Measurements from ENCODE around the gene GPX3.

The GPX3 gene

DNA sequence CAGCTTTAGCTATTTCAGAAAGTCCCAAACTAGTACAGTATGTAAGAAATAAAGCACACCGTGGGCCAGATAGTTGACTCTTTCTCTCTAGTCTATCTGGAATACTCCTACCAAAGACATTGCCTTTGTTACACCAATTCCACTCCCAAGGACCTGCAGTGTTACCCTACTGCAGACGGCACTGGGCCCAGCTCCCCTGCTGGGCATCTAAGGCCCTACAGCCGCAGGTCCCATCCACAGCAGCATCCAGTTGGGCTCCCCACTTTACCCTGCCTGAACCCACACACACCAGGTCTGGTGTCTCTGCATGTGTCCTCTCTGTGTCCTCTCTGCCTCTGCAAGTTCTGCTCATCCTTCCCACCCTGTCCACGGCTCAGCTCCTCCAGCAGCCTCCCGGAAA is 37.9 kb downstream of the GPX3 start:
- no peak for DNase-seq

DNA sequence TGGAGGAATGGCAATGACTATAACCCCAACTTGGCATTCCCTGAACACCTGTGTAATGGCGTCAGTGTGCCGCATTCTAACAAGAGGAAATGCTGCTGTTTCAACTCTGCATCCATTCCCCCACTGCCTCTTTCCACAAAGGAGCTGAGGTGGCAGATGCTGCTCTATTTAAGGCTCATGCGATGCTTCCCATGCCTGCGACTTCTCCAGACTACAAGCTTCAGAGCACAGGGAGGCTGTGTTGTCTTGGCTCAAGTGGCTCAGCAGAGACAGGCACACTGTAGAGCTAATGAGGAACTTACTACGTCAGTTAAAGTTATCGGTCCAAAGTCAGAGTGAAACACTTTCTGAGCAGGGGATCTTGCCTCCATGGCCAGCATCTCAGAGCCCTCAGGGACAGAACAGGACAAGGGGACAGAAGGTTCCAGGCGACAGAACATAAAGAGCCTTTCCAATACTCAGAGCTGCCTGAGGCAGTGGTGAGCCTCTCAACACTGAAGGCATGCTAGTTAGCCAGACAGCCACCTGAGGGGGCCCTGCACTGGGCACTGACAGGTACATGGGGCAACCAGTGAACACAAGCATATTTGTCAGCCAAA is 38.6 kb downstream of the GPX3 start:
- DNase-seq = no peak

DNA sequence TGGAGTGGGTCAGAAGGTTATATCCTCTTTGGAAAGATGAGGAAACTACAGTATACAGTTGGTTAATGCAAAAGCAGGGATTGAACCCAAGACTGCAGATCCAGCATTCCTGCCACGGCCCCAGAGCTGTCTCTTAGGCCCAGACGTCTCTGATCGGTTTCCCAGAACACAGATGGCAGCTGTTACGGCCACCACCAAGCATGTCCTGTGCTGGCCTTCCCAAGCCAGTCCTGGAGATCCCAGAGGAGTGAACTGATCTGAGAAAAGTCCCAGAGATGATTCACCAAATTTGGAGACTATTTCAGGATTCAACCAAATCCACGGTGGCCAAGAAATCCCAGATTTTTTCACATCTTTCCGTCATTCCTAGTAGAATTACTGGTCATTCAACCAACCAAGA is 40.4 kb downstream of the GPX3 start:
- DNase-seq = no peak

DNA sequence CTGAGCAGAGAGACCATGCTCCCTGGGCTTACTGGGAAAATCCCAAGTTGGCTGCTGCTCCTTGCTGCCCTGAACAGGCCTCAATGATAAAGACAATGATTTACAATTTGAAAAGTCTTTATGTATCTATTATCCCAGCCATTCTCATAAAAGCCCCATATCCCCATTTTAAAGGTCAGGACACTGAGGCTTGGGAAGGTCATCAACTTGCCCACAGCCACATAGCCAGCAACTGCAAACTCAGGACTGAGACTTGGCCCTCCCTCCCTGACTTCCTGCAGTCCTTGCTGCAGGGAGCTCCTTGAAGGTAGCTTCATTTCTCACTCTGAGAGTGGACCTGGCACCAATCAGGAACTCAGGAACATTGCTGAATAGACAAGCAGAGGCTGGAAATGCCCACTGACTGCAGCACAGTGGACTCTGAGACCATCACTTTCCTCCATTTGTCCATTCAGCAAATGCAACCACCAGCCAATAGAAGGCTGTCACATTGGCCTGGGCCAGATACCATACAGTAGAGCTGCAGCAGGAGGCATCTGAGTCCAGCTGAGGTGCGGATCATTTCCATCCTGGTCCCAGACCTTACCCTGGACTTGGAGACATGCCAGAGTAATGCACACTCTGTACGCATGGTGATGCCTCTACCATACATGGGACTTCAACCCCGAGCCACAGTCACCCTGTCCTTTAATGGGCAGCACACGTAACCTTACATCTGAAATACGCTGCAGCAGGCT is 42.2 kb downstream of the GPX3 start:
- no peak for DNase-seq

GRCh38 chr5:151063142-151063989 is 43.0 kb downstream of the GPX3 start:
- no peak for DNase-seq

DNA sequence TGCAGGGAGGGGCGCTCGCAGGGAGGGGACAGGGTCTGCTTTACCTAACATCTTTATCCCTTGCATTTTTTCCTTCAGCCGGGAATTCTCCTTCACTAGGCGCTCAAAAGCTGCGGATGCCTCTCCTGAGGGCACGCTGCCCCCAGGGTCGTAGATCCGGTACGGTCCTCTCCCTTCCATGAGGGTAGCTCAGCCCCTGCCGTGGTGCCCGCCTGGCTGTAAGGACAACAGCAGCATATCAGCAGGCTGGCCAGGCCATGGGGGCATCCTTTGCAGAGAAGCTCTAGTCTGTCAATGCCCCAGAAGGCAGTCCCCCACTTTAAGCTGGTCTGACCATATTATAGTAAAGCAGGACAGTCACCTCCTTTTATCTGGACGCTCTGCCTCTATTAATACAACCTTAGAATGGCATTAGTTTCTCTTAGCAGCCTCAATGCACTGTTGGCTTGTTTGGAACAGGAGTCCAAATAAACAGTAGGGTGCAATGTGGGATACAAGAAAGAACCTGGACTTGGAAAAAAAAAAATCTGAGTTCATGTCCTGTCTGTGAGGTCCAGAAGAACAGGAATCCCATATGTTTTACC is 44.6 kb downstream of the GPX3 start:
- DNase-seq = no peak

- no peak for DNase-seq
Measured at GRCh38 chr5:151065609-151066008, 45.2 kb downstream of the GPX3 start.

GRCh38 chr5:151066920-151067319 is 46.5 kb downstream of the GPX3 start:
- no peak for DNase-seq

- DNase-seq = no peak
Measured at GRCh38 chr5:151067632-151068432, 47.4 kb downstream of the GPX3 start.

DNA sequence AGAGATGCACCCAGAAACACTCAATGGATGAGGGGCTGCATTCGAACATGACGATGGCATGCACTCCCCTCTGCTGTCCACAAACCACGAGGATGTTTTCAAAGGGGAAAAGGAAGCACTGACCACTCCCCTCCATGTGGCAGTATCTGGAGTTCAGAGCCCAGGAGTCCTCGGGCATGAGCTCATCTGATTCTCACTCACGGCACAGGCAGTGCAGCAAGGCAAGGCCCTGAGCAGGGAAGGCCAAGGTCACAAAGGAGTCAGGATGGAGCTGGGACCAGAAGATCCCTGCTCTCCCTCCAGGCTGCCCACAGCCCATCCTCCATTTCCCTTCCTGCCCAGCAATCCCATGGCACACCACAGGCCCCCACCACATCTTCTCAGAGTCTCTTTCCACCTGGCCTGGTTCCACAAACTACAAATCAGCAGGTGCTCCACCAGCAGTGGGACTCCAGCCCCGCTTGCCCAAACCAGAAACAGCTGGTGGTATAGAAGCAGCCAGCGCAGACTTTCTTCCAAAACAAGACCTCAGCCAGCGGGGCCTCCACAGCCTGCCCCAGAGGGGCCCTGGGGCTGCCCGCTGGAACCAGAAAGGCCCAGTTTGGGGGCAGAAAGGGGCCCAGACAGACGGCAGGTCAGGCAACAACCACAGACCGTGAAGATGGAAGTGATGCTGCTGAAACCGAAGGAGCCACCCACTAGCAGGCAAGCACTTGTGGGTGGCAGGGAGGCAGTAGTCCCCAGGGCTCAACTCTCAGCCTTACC is 48.2 kb downstream of the GPX3 start:
- DNase-seq = peak; percentile 79

- no peak for DNase-seq
Measured at GRCh38 chr5:151070449-151070848, 50.1 kb downstream of the GPX3 start.

DNA sequence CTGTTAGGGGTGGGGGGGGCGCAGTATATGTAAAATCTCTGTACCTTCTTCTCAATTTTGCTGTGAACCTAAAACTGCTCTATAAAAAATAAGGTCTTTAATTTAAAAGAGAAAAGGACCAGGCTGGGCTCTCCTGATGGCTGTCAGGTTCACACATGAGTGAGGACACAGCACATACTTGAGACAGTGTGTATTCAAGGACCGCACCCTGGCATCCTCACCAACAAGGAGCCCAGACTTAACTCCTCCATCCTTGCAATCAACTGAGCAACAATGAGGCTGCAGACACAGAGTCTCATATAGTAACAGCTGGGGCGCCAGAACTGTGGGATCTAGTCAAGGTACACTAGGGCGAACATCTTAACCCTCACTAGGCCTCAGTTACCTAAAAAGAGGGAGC is 50.6 kb downstream of the GPX3 start:
- no peak for DNase-seq

- DNase-seq = no peak
Measured at GRCh38 chr5:151071848-151072629, 51.6 kb downstream of the GPX3 start.

GRCh38 chr5:151072630-151073025 is 52.2 kb downstream of the GPX3 start:
- no peak for DNase-seq

- DNase-seq = no peak
Measured at GRCh38 chr5:151073280-151073679, 52.9 kb downstream of the GPX3 start.

DNA sequence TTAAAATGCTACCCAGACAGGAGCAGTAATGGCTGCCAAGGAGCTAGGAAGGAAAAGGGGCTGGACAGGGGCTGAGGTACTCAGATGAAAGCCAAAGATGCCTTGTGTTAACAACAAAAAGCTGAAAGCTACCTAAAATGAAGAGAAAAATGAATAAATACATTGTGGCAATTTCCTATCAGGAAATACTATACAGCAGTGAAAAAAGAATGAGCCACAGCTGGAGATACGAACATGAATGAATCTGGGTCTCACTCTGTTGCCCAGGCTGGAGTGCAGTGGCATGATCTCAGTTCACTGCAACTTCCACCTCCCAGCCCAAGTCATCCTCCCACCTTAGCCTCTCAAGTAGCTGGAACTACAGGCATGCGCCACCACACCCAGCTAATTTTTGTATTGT is 54.2 kb downstream of the GPX3 start:
- DNase-seq = no peak

- no peak for DNase-seq
Measured at GRCh38 chr5:151075698-151076331, 55.4 kb downstream of the GPX3 start.

DNA sequence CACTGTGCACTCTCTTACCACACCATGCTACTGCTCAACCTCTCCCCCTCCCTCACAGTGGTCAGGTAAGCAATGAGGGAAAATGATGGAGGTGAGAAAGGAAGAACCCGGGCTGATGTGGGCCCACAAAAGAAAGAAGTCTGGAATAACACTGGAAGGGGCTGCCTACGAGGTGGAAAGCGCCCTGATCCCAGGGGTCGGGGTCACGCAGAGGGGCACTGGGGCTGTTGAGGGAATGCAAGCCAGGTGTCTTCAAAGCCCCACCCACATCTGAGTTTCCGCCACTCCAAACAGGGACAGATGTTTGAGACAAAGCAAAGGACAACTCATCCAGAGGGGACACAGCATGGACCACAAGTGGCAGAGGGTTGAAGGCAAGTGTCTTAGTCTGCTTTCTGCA is 56.2 kb downstream of the GPX3 start:
- DNase-seq = no peak

DNA sequence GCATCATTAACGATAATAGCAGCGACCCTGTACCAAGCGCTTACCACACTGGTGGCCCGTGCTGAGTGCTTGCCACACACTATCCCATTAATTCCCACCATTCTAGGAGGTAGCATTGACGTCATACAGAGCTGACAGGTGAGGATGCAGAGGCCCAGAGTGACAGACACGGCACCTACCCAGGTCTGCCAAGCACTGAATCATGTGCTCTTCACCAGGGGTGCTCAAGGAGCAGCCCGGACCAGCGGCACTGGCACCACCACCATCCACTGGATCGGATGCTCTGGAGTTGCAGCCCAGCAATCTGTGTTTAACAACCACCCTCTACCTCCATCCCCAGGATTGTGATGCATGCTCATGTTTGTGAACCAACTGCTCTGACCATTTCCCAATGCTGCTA is 57.0 kb downstream of the GPX3 start:
- no peak for DNase-seq

GRCh38 chr5:151077967-151078366 is 57.6 kb downstream of the GPX3 start:
- DNase-seq = no peak
